GM12801 (cell line): ENCODE results near the gene ARID3B.

Experiments
- TF ChIP-seq, protein P1 (sequence below): IDR thresholded peaks from one replicate; pipeline ENCODE4 v1.5.1; 2011; ENCODE audit warnings: control low read depth; ENCODE audit not compliant: insufficient read length; ENCODE audit errors: extremely low read depth

Gene ARID3B

DNA sequence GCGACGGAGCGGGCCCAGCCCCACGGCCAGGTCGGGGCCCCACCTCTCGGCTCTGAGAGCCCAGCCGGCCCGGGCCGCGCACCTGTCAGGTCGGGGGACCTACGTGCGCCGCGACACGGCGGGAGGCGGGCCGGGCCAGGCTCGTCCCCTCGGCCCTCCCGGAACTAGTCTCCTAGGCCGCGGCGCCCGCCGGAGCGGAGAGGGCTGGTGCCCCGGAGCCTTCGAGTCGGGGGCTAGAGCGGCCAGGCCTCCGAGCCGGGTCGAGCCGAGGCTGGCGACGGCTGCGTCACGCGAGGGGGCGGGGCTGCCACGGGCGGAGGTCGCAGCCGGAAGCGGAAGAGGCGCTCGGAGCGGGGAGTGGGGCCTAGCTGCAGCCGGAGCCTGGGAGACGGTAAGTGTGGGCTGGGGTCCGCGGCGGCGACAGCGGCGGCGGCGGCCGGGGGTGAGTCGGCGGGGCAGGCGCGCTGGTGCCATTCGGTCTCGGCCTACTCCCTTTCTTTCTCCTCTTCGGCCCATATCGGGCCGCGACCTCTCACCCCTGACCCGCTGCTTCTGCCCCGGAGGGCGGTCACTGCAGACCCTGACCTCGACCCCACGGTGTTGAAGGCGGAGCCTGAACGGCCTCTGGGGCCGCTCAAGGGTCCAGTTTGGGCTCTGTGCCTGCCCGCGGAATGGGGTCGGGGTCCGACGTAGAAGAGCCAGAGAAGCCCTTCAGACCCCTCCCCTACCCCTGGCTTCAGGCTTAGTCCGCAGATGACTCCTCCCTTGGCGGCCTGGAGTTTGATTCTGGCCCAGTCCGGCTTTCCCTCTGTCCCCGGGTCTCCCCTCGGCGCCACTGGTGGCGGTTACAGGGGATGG, 74.7 kb downstream of the ARID3B start, which contains the start of gene CLK3:
Gene CLK3, plus strand, starts transcription at position 329 of the 858 bp plus-strand sequence. CDS start 3,361 bp downstream, outside the sequence.
- TF ChIP-seq, protein P1, sequence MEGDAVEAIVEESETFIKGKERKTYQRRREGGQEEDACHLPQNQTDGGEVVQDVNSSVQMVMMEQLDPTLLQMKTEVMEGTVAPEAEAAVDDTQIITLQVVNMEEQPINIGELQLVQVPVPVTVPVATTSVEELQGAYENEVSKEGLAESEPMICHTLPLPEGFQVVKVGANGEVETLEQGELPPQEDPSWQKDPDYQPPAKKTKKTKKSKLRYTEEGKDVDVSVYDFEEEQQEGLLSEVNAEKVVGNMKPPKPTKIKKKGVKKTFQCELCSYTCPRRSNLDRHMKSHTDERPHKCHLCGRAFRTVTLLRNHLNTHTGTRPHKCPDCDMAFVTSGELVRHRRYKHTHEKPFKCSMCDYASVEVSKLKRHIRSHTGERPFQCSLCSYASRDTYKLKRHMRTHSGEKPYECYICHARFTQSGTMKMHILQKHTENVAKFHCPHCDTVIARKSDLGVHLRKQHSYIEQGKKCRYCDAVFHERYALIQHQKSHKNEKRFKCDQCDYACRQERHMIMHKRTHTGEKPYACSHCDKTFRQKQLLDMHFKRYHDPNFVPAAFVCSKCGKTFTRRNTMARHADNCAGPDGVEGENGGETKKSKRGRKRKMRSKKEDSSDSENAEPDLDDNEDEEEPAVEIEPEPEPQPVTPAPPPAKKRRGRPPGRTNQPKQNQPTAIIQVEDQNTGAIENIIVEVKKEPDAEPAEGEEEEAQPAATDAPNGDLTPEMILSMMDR = no peak

DNA sequence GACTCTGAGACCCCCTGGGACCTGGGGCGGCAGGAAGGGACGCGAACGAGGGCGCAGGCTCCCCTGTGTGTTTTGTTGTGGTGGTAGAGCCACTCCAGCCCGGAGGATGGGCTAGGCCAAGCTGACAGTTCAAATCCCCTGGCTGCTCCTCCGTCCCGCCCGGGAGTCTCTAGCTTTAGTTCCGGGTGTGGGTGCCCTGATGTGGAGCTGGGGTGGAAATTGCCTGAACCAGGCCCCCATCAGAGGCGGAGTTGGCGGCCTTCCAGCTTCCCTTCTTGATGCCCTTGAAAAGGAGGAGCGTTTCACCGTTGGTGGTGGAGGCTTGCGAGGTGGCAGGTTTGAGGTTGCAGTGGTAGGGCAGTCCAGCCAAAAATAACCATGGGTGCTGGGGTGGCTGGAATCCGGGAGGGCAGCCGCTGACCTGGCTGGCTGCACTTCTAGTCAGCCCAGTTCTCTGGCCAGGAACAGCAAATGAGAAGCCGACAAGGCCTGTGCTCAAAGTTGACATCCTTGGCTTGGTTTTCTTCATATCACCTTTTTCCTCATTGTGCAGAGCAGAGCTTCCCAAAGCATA, 75.4 kb downstream of the ARID3B start:
- TF ChIP-seq, protein P1 = no peak

DNA sequence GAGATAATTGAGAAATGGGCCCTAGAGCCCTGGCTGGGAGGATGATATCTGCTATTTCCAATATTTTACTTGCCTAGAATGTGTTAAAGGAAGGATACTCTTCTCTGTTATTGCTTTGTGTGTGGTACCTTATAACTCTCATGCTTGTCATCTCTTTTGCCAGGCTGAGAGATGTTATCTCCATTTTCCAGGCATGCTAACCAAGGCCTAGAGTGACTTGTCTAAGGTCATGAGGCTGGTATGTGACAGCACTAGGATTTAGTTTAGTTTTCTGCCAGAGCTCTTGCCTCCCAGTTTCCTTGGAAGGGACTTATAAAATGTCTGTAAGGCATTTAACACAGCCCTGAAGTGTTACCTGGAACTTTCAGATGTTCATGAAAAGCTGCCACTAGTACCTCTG, 76.0 kb downstream of the ARID3B start:
- TF ChIP-seq, protein P1 = no peak

DNA sequence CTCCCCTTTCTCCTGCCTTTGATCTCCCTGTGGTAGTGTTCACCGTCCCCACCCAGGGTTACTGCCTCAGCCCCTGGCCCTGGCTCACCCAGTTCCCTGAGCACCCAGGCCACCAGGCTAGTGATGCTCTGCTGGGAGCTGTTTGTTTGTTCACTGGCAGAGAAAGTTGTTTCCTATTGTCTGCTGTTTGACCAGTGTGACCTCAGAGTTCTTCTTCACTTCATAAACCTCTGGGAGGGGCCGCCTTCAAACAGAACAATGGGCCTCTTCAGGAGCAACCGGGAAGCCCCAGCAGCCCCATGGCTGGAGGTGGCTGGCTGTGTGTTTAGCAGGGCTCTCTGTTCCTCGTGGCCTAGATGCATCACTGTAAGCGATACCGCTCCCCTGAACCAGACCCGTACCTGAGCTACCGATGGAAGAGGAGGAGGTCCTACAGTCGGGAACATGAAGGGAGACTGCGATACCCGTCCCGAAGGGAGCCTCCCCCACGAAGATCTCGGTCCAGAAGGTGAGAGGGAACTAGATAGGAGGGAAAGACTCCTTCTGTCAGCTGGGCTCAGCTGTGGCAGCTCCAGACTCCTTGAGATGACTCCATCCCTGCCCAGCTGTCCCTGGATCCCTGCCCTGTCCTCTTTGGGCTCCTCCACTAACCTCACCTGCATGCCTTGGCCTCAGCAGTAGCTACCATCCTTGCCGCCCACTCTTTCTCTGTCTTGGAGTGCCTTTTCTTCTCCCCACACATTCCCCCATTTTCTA, 78.0 kb downstream of the ARID3B start:
- TF ChIP-seq, protein P1 = no peak

DNA sequence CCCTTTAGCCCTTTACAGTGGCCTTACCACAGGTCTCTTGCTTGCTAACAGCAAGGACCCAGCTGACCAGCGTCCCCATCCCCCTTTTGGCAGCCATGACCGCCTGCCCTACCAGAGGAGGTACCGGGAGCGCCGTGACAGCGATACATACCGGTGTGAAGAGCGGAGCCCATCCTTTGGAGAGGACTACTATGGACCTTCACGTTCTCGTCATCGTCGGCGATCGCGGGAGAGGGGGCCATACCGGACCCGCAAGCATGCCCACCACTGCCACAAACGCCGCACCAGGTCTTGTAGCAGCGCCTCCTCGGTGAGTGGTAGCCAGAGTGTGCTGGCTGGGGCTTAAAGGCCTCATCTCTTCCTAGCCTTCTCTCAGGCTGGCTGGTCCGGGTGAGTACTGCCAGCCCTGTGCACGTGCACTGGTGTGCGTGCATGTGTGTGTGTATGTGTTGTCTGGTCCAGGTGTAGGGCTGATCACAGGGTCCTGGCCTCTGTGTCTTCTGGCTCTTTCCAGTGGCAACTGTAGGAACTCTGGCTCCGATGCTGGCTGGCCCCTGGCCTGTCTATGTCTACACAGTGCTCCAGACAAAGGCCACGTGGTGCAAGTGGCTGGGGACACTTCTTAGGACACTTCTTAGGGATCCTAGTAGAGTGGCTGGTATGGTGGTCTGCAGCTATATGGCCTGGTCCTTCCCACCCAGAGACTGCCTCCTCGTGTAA, 79.1 kb downstream of the ARID3B start:
- TF ChIP-seq, protein P1 = no peak

DNA sequence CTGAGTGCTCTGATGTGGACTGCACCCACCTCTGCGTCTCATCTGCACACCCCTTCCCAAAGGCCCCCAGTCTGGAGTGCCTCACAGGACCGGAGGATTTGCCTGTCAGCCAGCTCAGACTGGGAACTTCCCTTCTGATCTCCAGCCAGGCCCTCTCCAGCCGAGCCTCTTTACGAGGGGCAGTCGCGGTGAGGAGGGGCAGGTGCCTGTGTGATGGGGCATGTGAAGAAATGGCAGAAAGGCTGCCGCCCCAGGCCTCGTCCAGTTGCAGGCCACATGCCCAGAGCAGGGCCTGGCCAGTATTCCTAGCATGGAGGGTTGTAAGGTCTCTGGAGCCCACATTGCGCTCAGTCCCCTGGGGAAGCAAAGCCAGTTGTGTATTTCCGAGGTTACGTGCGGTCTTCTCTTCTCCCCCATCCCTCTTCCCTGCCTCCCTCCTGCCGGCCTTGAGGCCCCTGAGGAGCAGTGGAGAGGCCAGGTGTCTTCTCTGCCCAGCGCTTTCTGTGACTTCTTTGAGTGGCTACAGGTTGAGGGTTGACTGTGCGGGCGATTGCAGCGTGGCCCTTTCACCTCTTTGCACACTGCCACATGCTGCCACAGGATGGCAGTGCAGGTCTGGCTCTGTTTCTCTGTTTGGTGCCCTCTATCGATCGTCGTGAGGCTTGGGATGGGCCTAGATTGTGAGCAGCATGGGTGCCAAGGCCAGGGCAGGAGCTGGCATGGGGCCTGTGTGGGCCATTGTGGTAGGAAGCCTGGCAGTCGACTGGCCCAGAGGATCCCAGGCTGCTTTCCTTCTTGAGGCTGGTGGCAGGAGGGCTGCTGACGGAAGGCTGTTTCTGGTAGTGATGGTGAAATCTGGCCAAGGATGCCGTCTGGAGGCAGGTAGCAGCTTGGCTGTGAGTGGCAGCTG, 79.9 kb downstream of the ARID3B start:
- TF ChIP-seq, protein P1 = peak; percentile 76
